Smooth muscle cell (in vitro differentiated cells): Measurements from ENCODE around the gene ADARB2. TPM values are rescaled to one million over a fixed set of nuclear protein-coding genes. Genes with fewer than 3 reads are reported as not detected.

Experiments
- DNase-seq: peaks from one replicate; lab custom pipeline; 2025; ENCODE audit not compliant: unreplicated experiment; lab: John Stamatoyannopoulos, UW
- H2AFZ ChIP-seq: fragments of 200-600 bp; sonication (generic); 2 replicates; pipeline ENCODE4 v1.6.0; 2016; ENCODE audit warnings: antibody characterized with exemption, low read depth, mild to moderate bottlenecking
- H3F3A ChIP-seq: fragments of 200-600 bp; sonication (generic); 2 replicates; pipeline ENCODE4 v1.6.0; 2017; ENCODE audit warnings: antibody characterized with exemption, low read depth
- H3K27ac ChIP-seq: fragments of 200-600 bp; sonication (generic); 2 replicates; pipeline ENCODE4 v1.5.1; 2016; ENCODE audit warnings: low read depth, mild to moderate bottlenecking
- H3K27me3 ChIP-seq: fragments of 200-600 bp; sonication (generic); 2 replicates; pipeline ENCODE4 v1.6.1; 2016; ENCODE audit warnings: low read depth, mild to moderate bottlenecking
- H3K36me3 ChIP-seq: fragments of 200-600 bp; sonication (generic); 2 replicates; pipeline ENCODE4 v1.5.1; 2016; ENCODE audit warnings: low read depth
- H3K4me1 ChIP-seq: fragments of 200-600 bp; sonication (generic); 2 replicates; pipeline ENCODE4 v1.5.1; 2016; ENCODE audit warnings: low read depth
- H3K4me2 ChIP-seq: fragments of 200-600 bp; sonication (generic); 2 replicates; pipeline ENCODE4 v1.6.0; 2016; ENCODE audit warnings: mild to moderate bottlenecking
- H3K4me3 ChIP-seq: fragments of 200-600 bp; sonication (generic); 2 replicates; pipeline ENCODE4 v1.5.1; 2016; ENCODE audit warnings: mild to moderate bottlenecking
- H3K79me2 ChIP-seq: fragments of 200-600 bp; sonication (generic); 2 replicates; pipeline ENCODE4 v1.6.0; 2016; ENCODE audit warnings: low read depth, mild to moderate bottlenecking
- H3K9ac ChIP-seq: fragments of 200-600 bp; sonication (generic); 2 replicates; pipeline ENCODE4 v1.6.0; 2016; ENCODE audit warnings: low read depth
- H3K9me3 ChIP-seq: fragments of 200-600 bp; sonication (generic); replicated peaks from 2 replicates; pipeline ENCODE4 v1.5.1; 2016; ENCODE audit warnings: low read depth
- H4K20me1 ChIP-seq: fragments of 200-600 bp; sonication (generic); 2 replicates; pipeline ENCODE4 v1.6.0; 2016; ENCODE audit warnings: low read depth
- CTCF ChIP-seq: fragments of 200-600 bp; sonication (generic); IDR thresholded peaks from 2 replicates; pipeline ENCODE4 v1.5.1; 2017; ENCODE audit warnings: borderline replicate concordance, mild to moderate bottlenecking, antibody characterized with exemption; ENCODE audit not compliant: insufficient read depth, poor library complexity, severe bottlenecking
- WGBS: methylation state at CpG from one replicate; pipeline ENCODE4 v1.1.7; 2016; ENCODE audit warnings: low lambda C conversion rate; 5-methylcytosine and 5-hydroxymethylcytosine counted together
- polyA plus RNA-seq: library from polyadenylated mRNA; unstranded; fragments of >200 nt; fragmentation: Nextera tagmentation; extraction: Ambion mirVana; gene quantifications from 2 replicates; pipeline ENCODE4 v1.2.1, GENCODE V29; 2016
- total RNA-seq: library from RNA; depleted of rRNA; stranded (reverse); fragments of >200 nt; gene quantifications from 2 replicates; pipeline ENCODE4 v1.2.3, GENCODE V29; 2014

ADARB2 gene
- total and polyA plus RNA-seq, 2 experiments from 2014 or later: 0.13 to 0.39 TPM

- TF ChIP-seq CTCF: no peak
- no peak overlapping the region for H3K27ac ChIP-seq
- peaks cover 5% of the 10 kb centered on the region for H3K27me3 ChIP-seq
- H3K36me3 ChIP-seq: no peaks in the 10 kb centered on the region
- H3F3A ChIP-seq: no peaks in the 10 kb centered on the region
- no peaks in the 10 kb centered on the region for H3K79me2 ChIP-seq
- DNase-seq: no peak
- H2AFZ ChIP-seq: no peak overlapping the region
- no peak overlapping the region for H3K9ac ChIP-seq
- H3K4me1 ChIP-seq: no peaks in the 10 kb centered on the region
- WGBS: 92% methylated on average over 29 of the region's 29 CpGs
- no peak overlapping the region for H3K4me2 ChIP-seq
- no peaks in the 10 kb centered on the region for H4K20me1 ChIP-seq
- H3K4me3 ChIP-seq: no peak overlapping the region
- H3K9me3 ChIP-seq: no peaks in the 10 kb centered on the region
These were observed 169.4 kb downstream of the ADARB2 start for GRCh38 chr10:1567742-1568495.

- H3K4me1 ChIP-seq: no peaks in the 10 kb centered on the region
- no peak overlapping the region for H3K27ac ChIP-seq
- no peak for DNase-seq
- no peak overlapping the region for H3K9ac ChIP-seq
- H3K4me3 ChIP-seq: no peak overlapping the region
- no peak for TF ChIP-seq CTCF
- no peak overlapping the region for H2AFZ ChIP-seq
- no peak overlapping the region for H3K4me2 ChIP-seq
- H4K20me1 ChIP-seq: no peaks in the 10 kb centered on the region
- 81% methylated on average over 7 of the region's 7 CpGs for WGBS
- H3F3A ChIP-seq: no peaks in the 10 kb centered on the region
- no peaks in the 10 kb centered on the region for H3K9me3 ChIP-seq
- no peaks in the 10 kb centered on the region for H3K36me3 ChIP-seq
- H3K27me3 ChIP-seq: peaks cover 5% of the 10 kb centered on the region
- H3K79me2 ChIP-seq: no peaks in the 10 kb centered on the region
These were observed 170.2 kb downstream of the ADARB2 start for GRCh38 chr10:1567152-1567551.

GRCh38 chr10:1564791-1565190 lies 172.5 kb downstream of the ADARB2 start:
- Histone ChIP-seq H3K9me3 (no peaks in the 10 kb centered on the region), H2AFZ (no peak overlapping the region), H3F3A (no peaks in the 10 kb centered on the region), H4K20me1 (no peaks in the 10 kb centered on the region), H3K9ac (no peak overlapping the region), H3K36me3 (no peaks in the 10 kb centered on the region), H3K4me2 (no peak overlapping the region), H3K27ac (no peak overlapping the region), H3K79me2 (no peaks in the 10 kb centered on the region), H3K4me3 (no peak overlapping the region), H3K27me3 (peaks cover 5% of the 10 kb centered on the region), H3K4me1 (no peaks in the 10 kb centered on the region)
- WGBS: 90% methylated on average over 11 of the region's 11 CpGs
- TF ChIP-seq CTCF: no peak
- DNase-seq: no peak

- Histone ChIP-seq H3K27me3 (peaks cover 5% of the 10 kb centered on the region), H3K79me2 (no peaks in the 10 kb centered on the region), H3K4me2 (no peak overlapping the region), H3K4me3 (no peak overlapping the region), H3F3A (no peaks in the 10 kb centered on the region), H3K4me1 (no peaks in the 10 kb centered on the region), H3K27ac (no peak overlapping the region), H3K36me3 (no peaks in the 10 kb centered on the region), H3K9ac (no peak overlapping the region), H4K20me1 (no peaks in the 10 kb centered on the region), H3K9me3 (no peaks in the 10 kb centered on the region), H2AFZ (no peak overlapping the region)
- no peak for TF ChIP-seq CTCF
- WGBS: 95% methylated on average over 13 of the region's 13 CpGs
- DNase-seq: no peak
These were observed 174.3 kb downstream of the ADARB2 start for GRCh38 chr10:1563028-1563427.
